WTC11 (cell line): ENCODE results near the gene SIGLEC14. TPM values are rescaled to one million over a fixed set of nuclear protein-coding genes. Genes with fewer than 3 reads are reported as not detected.

Experiments used
- ATAC-seq: fragments of 200-7000 bp; cut with Tn5 transposase; 2 replicates; pipeline ENCODE4 v1.10.0; 2021; ENCODE audit warnings: mild to moderate bottlenecking, moderate library complexity
- CTCF ChIA-PET: fragments of 300-600 bp; sonication (Branson Sonifier 250); formaldehyde crosslinking; loops from one replicate; lab custom pipeline; 2021; ENCODE audit warnings: antibody characterized with exemption; lab: Charles Lee
- POLR2A ChIA-PET: fragments of 350-600 bp; sonication (Branson Sonifier 250); formaldehyde crosslinking; loops from one replicate; lab custom pipeline; 2021; ENCODE audit warnings: antibody characterized with exemption; lab: Charles Lee
- DNase-seq: peaks from one replicate; pipeline ENCODE4 v3.0.0; 2021; ENCODE audit warnings: low spot score
- H3K27ac Mint-ChIP-seq: 2 replicates; pipeline ENCODE4 v1.8.0; 2021; ENCODE audit warnings: mixed read lengths
- H3K27me3 Mint-ChIP-seq: 2 replicates; pipeline ENCODE4 v1.8.0; 2021; ENCODE audit warnings: low read depth, mild to moderate bottlenecking, moderate library complexity, mixed read lengths
- H3K36me3 Mint-ChIP-seq: 2 replicates; pipeline ENCODE4 v1.8.0; 2021; ENCODE audit warnings: mixed read lengths
- H3K4me1 Mint-ChIP-seq: 2 replicates; pipeline ENCODE4 v1.8.0; 2022; ENCODE audit warnings: mixed read lengths
- H3K4me3 Mint-ChIP-seq: 2 replicates; pipeline ENCODE4 v1.8.0; 2021; ENCODE audit warnings: mild to moderate bottlenecking, moderate library complexity, mixed read lengths
- H3K9me3 Mint-ChIP-seq: 2 replicates; pipeline ENCODE4 v1.8.0; 2021; ENCODE audit warnings: mixed read lengths
- EMX1 ChIP-seq: fragments of 250-450 bp; sonication (Bioruptor Pico); IDR thresholded peaks from 2 replicates; pipeline ENCODE4 v1.8.0; 2021; ENCODE audit warnings: mild to moderate bottlenecking
- FOXP1 ChIP-seq: sonication (generic); formaldehyde crosslinking; IDR thresholded peaks from 2 replicates; pipeline ENCODE4 v1.8.0; 2022; ENCODE audit warnings: missing genetic modification reagents, mild to moderate bottlenecking, moderate library complexity, borderline replicate concordance
- GABPB1 ChIP-seq: sonication (generic); formaldehyde crosslinking; IDR thresholded peaks from 2 replicates; pipeline ENCODE4 v1.8.1; 2023; ENCODE audit warnings: mild to moderate bottlenecking, missing genetic modification reagents
- GRHL2 ChIP-seq: fragments of 250-450 bp; sonication (Bioruptor Pico); IDR thresholded peaks from 2 replicates; pipeline ENCODE4 v1.8.0; 2022; ENCODE audit warnings: mild to moderate bottlenecking, moderate library complexity; ENCODE audit not compliant: insufficient replicate concordance, severe bottlenecking
- HMGA2 ChIP-seq: fragments of 250-450 bp; sonication (Bioruptor Pico); IDR thresholded peaks from 2 replicates; pipeline ENCODE4 v1.4.0; 2021; ENCODE audit warnings: mild to moderate bottlenecking, moderate library complexity
- JUN ChIP-seq: sonication (generic); formaldehyde crosslinking; IDR thresholded peaks from 2 replicates; pipeline ENCODE4 v1.8.0; 2023; ENCODE audit warnings: mild to moderate bottlenecking, missing genetic modification reagents
- MYBL2 ChIP-seq: sonication (generic); formaldehyde crosslinking; IDR thresholded peaks from 2 replicates; pipeline ENCODE4 v1.8.1; 2023; ENCODE audit warnings: mild to moderate bottlenecking, moderate library complexity, missing genetic modification reagents
- NFE2L1 ChIP-seq: sonication (generic); formaldehyde crosslinking; IDR thresholded peaks from 2 replicates; pipeline ENCODE4 v1.8.1; 2023; ENCODE audit warnings: missing genetic modification reagents
- RORB ChIP-seq: fragments of 250-450 bp; sonication (Bioruptor Pico); IDR thresholded peaks from 2 replicates; pipeline ENCODE4 v1.9.0; 2021; ENCODE audit warnings: mild to moderate bottlenecking
- SMAD3 ChIP-seq: sonication (generic); formaldehyde crosslinking; IDR thresholded peaks from 2 replicates; pipeline ENCODE4 v1.8.0; 2022; ENCODE audit warnings: missing genetic modification reagents, mild to moderate bottlenecking, borderline replicate concordance
- SMAD4 ChIP-seq: sonication (generic); formaldehyde crosslinking; IDR thresholded peaks from 2 replicates; pipeline ENCODE4 v1.8.0; 2022; ENCODE audit warnings: mild to moderate bottlenecking, missing genetic modification reagents
- TEAD1 ChIP-seq: sonication (generic); formaldehyde crosslinking; IDR thresholded peaks from 2 replicates; pipeline ENCODE4 v1.8.0; 2022; ENCODE audit warnings: mild to moderate bottlenecking, missing genetic modification reagents
- TP53 ChIP-seq: sonication (generic); formaldehyde crosslinking; IDR thresholded peaks from 2 replicates; pipeline ENCODE4 v1.8.1; 2023; ENCODE audit warnings: mild to moderate bottlenecking, missing genetic modification reagents
- ZBTB21 ChIP-seq: sonication (generic); formaldehyde crosslinking; IDR thresholded peaks from 2 replicates; pipeline ENCODE4 v1.8.1; 2023; ENCODE audit warnings: mild to moderate bottlenecking, missing genetic modification reagents, borderline replicate concordance
- ZNF121 ChIP-seq: sonication (generic); formaldehyde crosslinking; IDR thresholded peaks from 2 replicates; pipeline ENCODE4 v1.8.0; 2023; ENCODE audit warnings: missing genetic modification reagents
- ZNF138 ChIP-seq: sonication (generic); formaldehyde crosslinking; conservative IDR thresholded peaks from 2 replicates; pipeline ENCODE4 v1.8.1; 2022; ENCODE audit warnings: mild to moderate bottlenecking, moderate library complexity, missing genetic modification reagents
- ZNF263 ChIP-seq: sonication (generic); formaldehyde crosslinking; IDR thresholded peaks from 2 replicates; pipeline ENCODE4 v1.8.1; 2022; ENCODE audit warnings: low read depth, mild to moderate bottlenecking, moderate library complexity, missing genetic modification reagents
- total RNA-seq: library from RNA; stranded (reverse); gene quantifications from 3 replicates; pipeline ENCODE4 v1.2.3, GENCODE V29; 2021
- TF ChIP-seq, protein P1 (sequence below): sonication (generic); formaldehyde crosslinking; IDR thresholded peaks from 2 replicates; pipeline ENCODE4 v1.8.0; 2022; ENCODE audit warnings: mild to moderate bottlenecking, missing genetic modification reagents
- TF ChIP-seq, protein P2 (sequence below): fragments of 250-450 bp; sonication (Bioruptor Pico); IDR thresholded peaks from 2 replicates; pipeline ENCODE4 v1.9.0; 2021; ENCODE audit warnings: mild to moderate bottlenecking
- TF ChIP-seq, protein P3 (sequence below): sonication (generic); formaldehyde crosslinking; conservative IDR thresholded peaks from 2 replicates; pipeline ENCODE4 v1.8.1; 2023; ENCODE audit warnings: mild to moderate bottlenecking, low read depth, missing genetic modification reagents, moderate library complexity
- TF ChIP-seq, protein P4 (sequence below): fragments of 250-450 bp; sonication (Bioruptor Pico); IDR thresholded peaks from 2 replicates; pipeline ENCODE4 v1.8.0; 2021; ENCODE audit warnings: mild to moderate bottlenecking
- TF ChIP-seq, protein P5 (sequence below): sonication (generic); formaldehyde crosslinking; conservative IDR thresholded peaks from 2 replicates; pipeline ENCODE4 v1.8.1; 2022; ENCODE audit warnings: mild to moderate bottlenecking, missing genetic modification reagents
- TF ChIP-seq, protein P6 (sequence below): sonication (generic); formaldehyde crosslinking; IDR thresholded peaks from 2 replicates; pipeline ENCODE4 v1.8.1; 2023; ENCODE audit warnings: mild to moderate bottlenecking, missing genetic modification reagents

The SIGLEC14 gene
- total RNA-seq, 1 experiment from 2014 or later: not detected

DNA sequence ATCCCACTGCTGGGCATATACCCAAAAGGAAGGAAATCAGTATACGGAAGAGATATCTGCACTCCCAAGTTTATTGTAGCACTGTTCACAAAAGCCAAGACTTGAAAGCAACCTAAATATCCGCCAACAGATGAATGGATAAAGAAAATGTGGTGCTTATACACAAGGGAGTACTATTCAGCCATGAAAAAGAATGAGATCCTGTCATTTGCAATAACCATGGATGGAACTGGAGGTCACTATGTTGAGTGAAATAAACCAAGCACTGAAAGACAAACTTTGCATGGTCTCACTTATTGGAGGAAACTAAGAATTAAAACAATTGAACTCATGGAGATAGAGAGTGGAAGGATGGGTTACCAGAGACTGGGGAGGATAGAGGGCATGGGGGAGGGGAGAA, 6.5 kb upstream of the SIGLEC14 start (continued):
- TF ChIP-seq, protein P1, sequence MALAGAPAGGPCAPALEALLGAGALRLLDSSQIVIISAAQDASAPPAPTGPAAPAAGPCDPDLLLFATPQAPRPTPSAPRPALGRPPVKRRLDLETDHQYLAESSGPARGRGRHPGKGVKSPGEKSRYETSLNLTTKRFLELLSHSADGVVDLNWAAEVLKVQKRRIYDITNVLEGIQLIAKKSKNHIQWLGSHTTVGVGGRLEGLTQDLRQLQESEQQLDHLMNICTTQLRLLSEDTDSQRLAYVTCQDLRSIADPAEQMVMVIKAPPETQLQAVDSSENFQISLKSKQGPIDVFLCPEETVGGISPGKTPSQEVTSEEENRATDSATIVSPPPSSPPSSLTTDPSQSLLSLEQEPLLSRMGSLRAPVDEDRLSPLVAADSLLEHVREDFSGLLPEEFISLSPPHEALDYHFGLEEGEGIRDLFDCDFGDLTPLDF (CRISPR knock-in tag): no peak
- no peak for TF ChIP-seq ZNF121 (CRISPR knock-in tag)
- no peak for TF ChIP-seq FOXP1 (CRISPR knock-in tag)
- no peak for TF ChIP-seq ZNF138 (CRISPR knock-in tag)
- TF ChIP-seq NFE2L1 (CRISPR knock-in tag): no peak
- TF ChIP-seq SMAD4 (CRISPR knock-in tag): no peak

DNA sequence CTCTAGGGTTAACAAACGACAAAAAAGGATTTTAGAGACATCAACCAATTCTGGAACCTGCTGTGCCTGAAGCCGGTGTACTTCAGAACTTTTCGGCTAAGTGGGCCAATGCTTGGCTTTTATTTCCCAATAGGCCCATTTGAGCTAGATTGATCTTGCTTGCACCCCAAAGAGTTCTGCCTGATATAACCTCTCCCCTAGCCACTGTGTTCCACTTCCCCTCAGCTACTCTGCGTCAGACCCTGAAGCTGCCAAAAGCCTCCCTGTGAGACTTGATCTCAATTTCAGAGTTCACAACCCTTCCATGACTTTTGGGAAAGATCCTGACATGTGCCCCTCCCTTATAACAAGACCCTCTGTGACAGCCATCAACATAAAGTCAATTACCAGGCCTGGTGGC, 5.6 kb upstream of the SIGLEC14 start:
- no peak for ATAC-seq
- TF ChIP-seq JUN (no peak), HMGA2 (no peak), SMAD3 (no peak), MYBL2 (CRISPR knock-in tag) (no peak), RORB (CRISPR knock-in tag) (no peak), TP53 (no peak), EMX1 (CRISPR knock-in tag) (no peak)
- TF ChIP-seq, protein P2, sequence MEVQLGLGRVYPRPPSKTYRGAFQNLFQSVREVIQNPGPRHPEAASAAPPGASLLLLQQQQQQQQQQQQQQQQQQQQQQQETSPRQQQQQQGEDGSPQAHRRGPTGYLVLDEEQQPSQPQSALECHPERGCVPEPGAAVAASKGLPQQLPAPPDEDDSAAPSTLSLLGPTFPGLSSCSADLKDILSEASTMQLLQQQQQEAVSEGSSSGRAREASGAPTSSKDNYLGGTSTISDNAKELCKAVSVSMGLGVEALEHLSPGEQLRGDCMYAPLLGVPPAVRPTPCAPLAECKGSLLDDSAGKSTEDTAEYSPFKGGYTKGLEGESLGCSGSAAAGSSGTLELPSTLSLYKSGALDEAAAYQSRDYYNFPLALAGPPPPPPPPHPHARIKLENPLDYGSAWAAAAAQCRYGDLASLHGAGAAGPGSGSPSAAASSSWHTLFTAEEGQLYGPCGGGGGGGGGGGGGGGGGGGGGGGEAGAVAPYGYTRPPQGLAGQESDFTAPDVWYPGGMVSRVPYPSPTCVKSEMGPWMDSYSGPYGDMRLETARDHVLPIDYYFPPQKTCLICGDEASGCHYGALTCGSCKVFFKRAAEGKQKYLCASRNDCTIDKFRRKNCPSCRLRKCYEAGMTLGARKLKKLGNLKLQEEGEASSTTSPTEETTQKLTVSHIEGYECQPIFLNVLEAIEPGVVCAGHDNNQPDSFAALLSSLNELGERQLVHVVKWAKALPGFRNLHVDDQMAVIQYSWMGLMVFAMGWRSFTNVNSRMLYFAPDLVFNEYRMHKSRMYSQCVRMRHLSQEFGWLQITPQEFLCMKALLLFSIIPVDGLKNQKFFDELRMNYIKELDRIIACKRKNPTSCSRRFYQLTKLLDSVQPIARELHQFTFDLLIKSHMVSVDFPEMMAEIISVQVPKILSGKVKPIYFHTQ (CRISPR knock-in tag): no peak
- TF ChIP-seq, protein P3, sequence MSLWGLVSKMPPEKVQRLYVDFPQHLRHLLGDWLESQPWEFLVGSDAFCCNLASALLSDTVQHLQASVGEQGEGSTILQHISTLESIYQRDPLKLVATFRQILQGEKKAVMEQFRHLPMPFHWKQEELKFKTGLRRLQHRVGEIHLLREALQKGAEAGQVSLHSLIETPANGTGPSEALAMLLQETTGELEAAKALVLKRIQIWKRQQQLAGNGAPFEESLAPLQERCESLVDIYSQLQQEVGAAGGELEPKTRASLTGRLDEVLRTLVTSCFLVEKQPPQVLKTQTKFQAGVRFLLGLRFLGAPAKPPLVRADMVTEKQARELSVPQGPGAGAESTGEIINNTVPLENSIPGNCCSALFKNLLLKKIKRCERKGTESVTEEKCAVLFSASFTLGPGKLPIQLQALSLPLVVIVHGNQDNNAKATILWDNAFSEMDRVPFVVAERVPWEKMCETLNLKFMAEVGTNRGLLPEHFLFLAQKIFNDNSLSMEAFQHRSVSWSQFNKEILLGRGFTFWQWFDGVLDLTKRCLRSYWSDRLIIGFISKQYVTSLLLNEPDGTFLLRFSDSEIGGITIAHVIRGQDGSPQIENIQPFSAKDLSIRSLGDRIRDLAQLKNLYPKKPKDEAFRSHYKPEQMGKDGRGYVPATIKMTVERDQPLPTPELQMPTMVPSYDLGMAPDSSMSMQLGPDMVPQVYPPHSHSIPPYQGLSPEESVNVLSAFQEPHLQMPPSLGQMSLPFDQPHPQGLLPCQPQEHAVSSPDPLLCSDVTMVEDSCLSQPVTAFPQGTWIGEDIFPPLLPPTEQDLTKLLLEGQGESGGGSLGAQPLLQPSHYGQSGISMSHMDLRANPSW (CRISPR knock-in tag): no peak
- TF ChIP-seq, protein P4, sequence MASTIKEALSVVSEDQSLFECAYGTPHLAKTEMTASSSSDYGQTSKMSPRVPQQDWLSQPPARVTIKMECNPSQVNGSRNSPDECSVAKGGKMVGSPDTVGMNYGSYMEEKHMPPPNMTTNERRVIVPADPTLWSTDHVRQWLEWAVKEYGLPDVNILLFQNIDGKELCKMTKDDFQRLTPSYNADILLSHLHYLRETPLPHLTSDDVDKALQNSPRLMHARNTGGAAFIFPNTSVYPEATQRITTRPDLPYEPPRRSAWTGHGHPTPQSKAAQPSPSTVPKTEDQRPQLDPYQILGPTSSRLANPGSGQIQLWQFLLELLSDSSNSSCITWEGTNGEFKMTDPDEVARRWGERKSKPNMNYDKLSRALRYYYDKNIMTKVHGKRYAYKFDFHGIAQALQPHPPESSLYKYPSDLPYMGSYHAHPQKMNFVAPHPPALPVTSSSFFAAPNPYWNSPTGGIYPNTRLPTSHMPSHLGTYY (CRISPR knock-in tag): no peak
- Mint-ChIP-seq H3K27ac (no peak overlapping the region), H3K27me3 (peaks cover 56% of the 10 kb centered on the region), H3K4me3 (no peak overlapping the region), H3K4me1 (peaks cover 6% of the 10 kb centered on the region), H3K9me3 (peaks cover 23% of the 10 kb centered on the region), H3K36me3 (peaks cover 6% of the 10 kb centered on the region)
- ChIA-PET POLR2A (no interaction called here), CTCF (interaction anchor here (0.7 to 1.3 kb wide), 2 partner anchors 9 to 88 kb away, joined by 3 to 4 read pairs; no protein-coding TSS in a partner anchor)
- no peak for DNase-seq

DNA sequence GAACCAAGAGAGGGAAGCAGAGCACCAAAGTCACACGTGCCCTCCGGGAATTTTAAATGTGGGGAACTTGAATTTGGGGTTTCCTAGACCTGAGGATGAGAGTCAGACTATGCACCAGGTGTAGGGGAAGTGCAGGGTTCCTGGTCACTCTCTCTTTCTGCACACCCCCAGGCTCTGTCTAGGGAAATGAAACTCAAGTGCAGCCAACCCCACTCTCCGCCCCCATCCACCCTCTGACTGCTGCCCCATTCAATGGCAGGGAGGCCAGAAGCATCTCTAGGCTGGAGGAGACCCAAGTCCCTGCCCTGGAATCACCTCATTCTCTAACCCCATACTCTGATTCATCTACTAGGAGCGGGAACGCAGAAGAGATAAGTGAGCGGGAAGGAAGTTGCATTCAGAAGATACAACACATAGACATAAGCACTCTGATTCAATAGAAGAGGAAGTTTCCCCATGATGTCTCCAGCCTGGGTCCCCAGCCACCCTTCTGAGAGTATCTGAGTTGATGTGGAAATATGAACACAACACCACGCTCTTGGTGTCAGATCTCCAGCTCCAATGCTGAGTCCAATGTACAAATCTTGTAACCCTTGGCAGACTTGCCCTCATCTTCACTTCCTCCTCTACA, 4.7 kb upstream of the SIGLEC14 start:
- ATAC-seq: no peak
- peaks cover 23% of the 10 kb centered on the region for H3K9me3 Mint-ChIP-seq
- peaks cover 50% of the 10 kb centered on the region for H3K27me3 Mint-ChIP-seq
- POLR2A ChIA-PET: no interaction called here
- CTCF ChIA-PET: no interaction called here
- peaks cover 6% of the 10 kb centered on the region for H3K36me3 Mint-ChIP-seq
- no peaks in the 10 kb centered on the region for H3K4me1 Mint-ChIP-seq
- H3K4me3 Mint-ChIP-seq: no peak overlapping the region
- DNase-seq: no peak
- H3K27ac Mint-ChIP-seq: no peak overlapping the region
- TF ChIP-seq, protein P5, sequence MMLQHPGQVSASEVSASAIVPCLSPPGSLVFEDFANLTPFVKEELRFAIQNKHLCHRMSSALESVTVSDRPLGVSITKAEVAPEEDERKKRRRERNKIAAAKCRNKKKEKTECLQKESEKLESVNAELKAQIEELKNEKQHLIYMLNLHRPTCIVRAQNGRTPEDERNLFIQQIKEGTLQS (CRISPR knock-in tag): no peak
- TF ChIP-seq GABPB1 (no peak), TEAD1 (CRISPR knock-in tag) (no peak), ZNF121 (CRISPR knock-in tag) (no peak), ZNF263 (CRISPR knock-in tag) (no peak), ZBTB21 (CRISPR knock-in tag) (no peak), GRHL2 (CRISPR knock-in tag) (no peak), HMGA2 (no peak)
- TF ChIP-seq, protein P6, sequence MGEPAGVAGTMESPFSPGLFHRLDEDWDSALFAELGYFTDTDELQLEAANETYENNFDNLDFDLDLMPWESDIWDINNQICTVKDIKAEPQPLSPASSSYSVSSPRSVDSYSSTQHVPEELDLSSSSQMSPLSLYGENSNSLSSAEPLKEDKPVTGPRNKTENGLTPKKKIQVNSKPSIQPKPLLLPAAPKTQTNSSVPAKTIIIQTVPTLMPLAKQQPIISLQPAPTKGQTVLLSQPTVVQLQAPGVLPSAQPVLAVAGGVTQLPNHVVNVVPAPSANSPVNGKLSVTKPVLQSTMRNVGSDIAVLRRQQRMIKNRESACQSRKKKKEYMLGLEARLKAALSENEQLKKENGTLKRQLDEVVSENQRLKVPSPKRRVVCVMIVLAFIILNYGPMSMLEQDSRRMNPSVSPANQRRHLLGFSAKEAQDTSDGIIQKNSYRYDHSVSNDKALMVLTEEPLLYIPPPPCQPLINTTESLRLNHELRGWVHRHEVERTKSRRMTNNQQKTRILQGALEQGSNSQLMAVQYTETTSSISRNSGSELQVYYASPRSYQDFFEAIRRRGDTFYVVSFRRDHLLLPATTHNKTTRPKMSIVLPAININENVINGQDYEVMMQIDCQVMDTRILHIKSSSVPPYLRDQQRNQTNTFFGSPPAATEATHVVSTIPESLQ (CRISPR knock-in tag): no peak
